A549 treated with dexamethasone at 1 μM for 4 hours (cell line): ENCODE results near the gene NYAP2. TPM values are rescaled to one million over a fixed set of nuclear protein-coding genes. Genes with fewer than 3 reads are reported as not detected.

Experiments used
- total RNA-seq: library from RNA; stranded (reverse); fragments of 200-300 nt; extraction: Qiagen RNA extraction; gene quantifications from 5 replicates; pipeline ENCODE4 v1.2.3, GENCODE V29; 2022

Gene NYAP2
- total RNA-seq, result 0.02 to 0.04 TPM (median 0.03 TPM) in 4 of 5 replicates, not detected in the other

GRCh38 chr2:225399504-225399903 is at the start of gene NYAP2:
Gene NYAP2, plus strand, starts transcription at chr2:225399710. Its CDS starts 9,171 bp downstream, at chr2:225408881.

